Measurements from ENCODE around the gene SPINK5. TPM values are rescaled to one million over a fixed set of nuclear protein-coding genes. Genes with fewer than 3 reads are reported as not detected.

SPINK5 gene
- polyA plus RNA-seq, 2 of the 4 experiments (the other 2 are of a cell fraction): not detected

DNA sequence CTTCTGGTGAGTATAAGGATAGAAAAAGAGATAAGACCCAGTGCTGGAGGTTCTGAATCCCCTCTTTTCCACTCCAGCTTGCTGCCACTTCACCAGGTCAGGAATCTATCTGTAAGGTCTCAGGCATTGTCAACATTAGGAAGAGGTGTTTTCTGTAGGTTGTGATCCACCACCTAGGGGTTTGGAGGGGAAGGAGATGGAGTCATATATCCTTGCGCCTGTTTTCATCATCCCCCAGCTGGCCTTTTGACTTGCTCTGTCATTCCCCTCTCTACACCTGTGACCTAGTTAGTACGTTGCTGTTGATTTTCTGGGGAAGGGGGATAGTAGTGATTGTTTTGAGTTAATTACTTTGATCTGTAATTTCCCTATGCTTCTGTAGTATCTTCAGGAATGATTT is 20.5 kb downstream of the SPINK5 start:
- FAIRE-seq (no peak), ATAC-seq (no peak), DNase-seq (ENCODE audit: low read depth in 1 of 2, low spot score in 1 of 2) (no peak)
- ChIA-PET POLR2A (no interaction called here), CTCF (no interaction called here)
- TF ChIP-seq RAD21 (conservative IDR thresholded peaks at IDR 0.05 in 1 of 2, IDR thresholded peaks at IDR 0.05 in 1 of 2) (no peak), RARB (CRISPR knock-in tag; IDR thresholded peaks at IDR 0.05) (no peak), SMC3 (IDR thresholded peaks at IDR 0.05) (no peak), KDM1A (IDR thresholded peaks at IDR 0.05; ENCODE audit: low read depth) (no peak), CTCF (IDR thresholded peaks at IDR 0.05) (no peak), FOXS1 (CRISPR knock-in tag; IDR thresholded peaks at IDR 0.05) (no peak), HOXA7 (CRISPR knock-in tag; IDR thresholded peaks at IDR 0.05) (no peak), BHLHE40 (IDR thresholded peaks at IDR 0.05; ENCODE audit: low read depth, low read length) (no peak)
- Histone ChIP-seq H3K4me2 (no peak overlapping the region), H3K9me3 (no peaks in the 10 kb centered on the region), H3K4me1 (no peaks in the 10 kb centered on the region), H3K27ac (no peak overlapping the region), H3K4me3 (no peak overlapping the region)
- 44% methylated on average over 2 of the region's 2 CpGs for WGBS (ENCODE audit: missing lambda C conversion rate)

- ATAC-seq (no peak), FAIRE-seq (no peak), DNase-seq (ENCODE audit: low read depth in 1 of 2, low spot score in 1 of 2) (no peak)
- Histone ChIP-seq H3K27ac (no peak overlapping the region), H3K4me1 (no peaks in the 10 kb centered on the region), H3K4me2 (no peak overlapping the region), H3K9me3 (no peaks in the 10 kb centered on the region), H3K4me3 (no peak overlapping the region)
- TF ChIP-seq MYC (IDR thresholded peaks at IDR 0.05; ENCODE audit: borderline replicate concordance, low read length) (no peak), BHLHE40 (IDR thresholded peaks at IDR 0.05; ENCODE audit: low read depth, low read length) (no peak), JUN (IDR thresholded peaks at IDR 0.05) (no peak), EHF (CRISPR knock-in tag; IDR thresholded peaks at IDR 0.05) (no peak), HDAC2 (IDR thresholded peaks at IDR 0.05) (no peak), ESRRA (IDR thresholded peaks at IDR 0.05; ENCODE audit: borderline replicate concordance, low read length) (no peak), FOSL2 (IDR thresholded peaks at IDR 0.05) (no peak), FOSL2 (CRISPR knock-in tag; IDR thresholded peaks at IDR 0.05) (no peak), ELK1 (IDR thresholded peaks at IDR 0.05; ENCODE audit: low read depth, low read length) (no peak), HEYL (CRISPR knock-in tag; IDR thresholded peaks at IDR 0.05) (no peak), ZC3H11A (IDR thresholded peaks at IDR 0.05) (no peak), RFX5 (IDR thresholded peaks at IDR 0.05) (no peak), SREBF2 (IDR thresholded peaks at IDR 0.05) (no peak), MAFK (IDR thresholded peaks at IDR 0.05; ENCODE audit: partially characterized antibody) (no peak), EP300 (IDR thresholded peaks at IDR 0.05) (no peak), NPAS2 (CRISPR knock-in tag; IDR thresholded peaks at IDR 0.05; ENCODE audit: borderline replicate concordance) (no peak), CTCF (IDR thresholded peaks at IDR 0.05) (no peak), RARB (CRISPR knock-in tag; IDR thresholded peaks at IDR 0.05) (no peak), NFE2L2 (conservative IDR thresholded peaks at IDR 0.05; ENCODE audit: low read length) (no peak)
- POLR2A ChIA-PET: no interaction called here
- CTCF ChIA-PET: no interaction called here
Measured at GRCh38 chr5:148085310-148085709, 21.5 kb downstream of the SPINK5 start.
